GM12872 (cell line): Measurements from ENCODE around the gene ADIPOR2.

Source experiments
- TF ChIP-seq, protein P1 (sequence below): IDR thresholded peaks from 3 replicates; pipeline ENCODE4 v1.5.1; 2011; ENCODE audit warnings: low read depth, mild to moderate bottlenecking, low read length, moderate library complexity; ENCODE audit not compliant: insufficient read depth

The ADIPOR2 gene

DNA sequence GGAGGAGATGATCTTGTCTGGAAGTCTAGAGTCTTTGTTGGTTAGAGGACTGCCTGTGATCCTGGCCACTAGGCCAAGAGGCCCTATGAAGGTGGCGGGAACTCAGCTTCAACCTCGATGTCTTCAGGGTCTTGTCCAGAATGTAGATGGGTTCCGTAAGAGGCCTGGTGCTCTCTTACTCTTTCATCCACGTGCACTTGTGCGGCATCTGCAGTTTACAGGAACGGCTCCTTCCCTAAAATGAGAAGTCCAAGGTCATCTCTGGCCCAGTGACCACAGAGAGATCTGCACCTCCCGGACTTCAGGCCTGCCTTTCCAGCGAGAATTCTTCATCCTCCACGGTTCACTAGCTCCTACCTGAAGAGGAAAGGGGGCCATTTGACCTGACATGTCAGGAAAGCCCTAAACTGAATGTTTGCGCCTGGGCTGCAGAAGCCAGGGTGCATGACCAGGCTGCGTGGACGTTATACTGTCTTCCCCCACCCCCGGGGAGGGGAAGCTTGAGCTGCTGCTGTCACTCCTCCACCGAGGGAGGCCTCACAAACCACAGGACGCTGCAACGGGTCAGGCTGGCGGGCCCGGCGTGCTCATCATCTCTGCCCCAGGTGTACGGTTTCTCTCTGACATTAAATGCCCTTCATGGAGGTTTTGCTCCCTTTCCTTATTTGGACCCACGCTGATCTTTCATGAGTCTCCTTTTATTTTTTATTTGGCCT, 44.1 kb upstream of the ADIPOR2 start:
- TF ChIP-seq, protein P1, sequence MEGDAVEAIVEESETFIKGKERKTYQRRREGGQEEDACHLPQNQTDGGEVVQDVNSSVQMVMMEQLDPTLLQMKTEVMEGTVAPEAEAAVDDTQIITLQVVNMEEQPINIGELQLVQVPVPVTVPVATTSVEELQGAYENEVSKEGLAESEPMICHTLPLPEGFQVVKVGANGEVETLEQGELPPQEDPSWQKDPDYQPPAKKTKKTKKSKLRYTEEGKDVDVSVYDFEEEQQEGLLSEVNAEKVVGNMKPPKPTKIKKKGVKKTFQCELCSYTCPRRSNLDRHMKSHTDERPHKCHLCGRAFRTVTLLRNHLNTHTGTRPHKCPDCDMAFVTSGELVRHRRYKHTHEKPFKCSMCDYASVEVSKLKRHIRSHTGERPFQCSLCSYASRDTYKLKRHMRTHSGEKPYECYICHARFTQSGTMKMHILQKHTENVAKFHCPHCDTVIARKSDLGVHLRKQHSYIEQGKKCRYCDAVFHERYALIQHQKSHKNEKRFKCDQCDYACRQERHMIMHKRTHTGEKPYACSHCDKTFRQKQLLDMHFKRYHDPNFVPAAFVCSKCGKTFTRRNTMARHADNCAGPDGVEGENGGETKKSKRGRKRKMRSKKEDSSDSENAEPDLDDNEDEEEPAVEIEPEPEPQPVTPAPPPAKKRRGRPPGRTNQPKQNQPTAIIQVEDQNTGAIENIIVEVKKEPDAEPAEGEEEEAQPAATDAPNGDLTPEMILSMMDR = no peak

DNA sequence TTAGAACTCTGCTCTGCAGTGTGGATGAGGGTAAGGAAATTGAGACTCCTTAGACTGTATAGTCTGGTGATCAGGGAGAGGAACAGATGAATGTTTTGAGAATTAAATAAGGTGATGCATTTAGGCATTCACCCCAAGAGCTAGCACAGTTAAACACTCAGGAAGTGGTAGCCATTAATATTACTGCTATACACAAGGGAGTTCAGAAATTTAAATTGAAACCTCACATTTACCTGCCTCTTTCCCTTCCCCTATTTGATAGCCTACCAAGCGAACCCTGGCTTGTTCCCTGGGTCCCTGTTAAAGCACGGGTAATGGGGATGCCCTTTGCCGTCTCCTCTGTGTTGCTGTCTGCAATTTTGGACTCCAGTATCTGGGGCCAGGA, 43.6 kb upstream of the ADIPOR2 start:
- TF ChIP-seq, protein P1 = no peak

DNA sequence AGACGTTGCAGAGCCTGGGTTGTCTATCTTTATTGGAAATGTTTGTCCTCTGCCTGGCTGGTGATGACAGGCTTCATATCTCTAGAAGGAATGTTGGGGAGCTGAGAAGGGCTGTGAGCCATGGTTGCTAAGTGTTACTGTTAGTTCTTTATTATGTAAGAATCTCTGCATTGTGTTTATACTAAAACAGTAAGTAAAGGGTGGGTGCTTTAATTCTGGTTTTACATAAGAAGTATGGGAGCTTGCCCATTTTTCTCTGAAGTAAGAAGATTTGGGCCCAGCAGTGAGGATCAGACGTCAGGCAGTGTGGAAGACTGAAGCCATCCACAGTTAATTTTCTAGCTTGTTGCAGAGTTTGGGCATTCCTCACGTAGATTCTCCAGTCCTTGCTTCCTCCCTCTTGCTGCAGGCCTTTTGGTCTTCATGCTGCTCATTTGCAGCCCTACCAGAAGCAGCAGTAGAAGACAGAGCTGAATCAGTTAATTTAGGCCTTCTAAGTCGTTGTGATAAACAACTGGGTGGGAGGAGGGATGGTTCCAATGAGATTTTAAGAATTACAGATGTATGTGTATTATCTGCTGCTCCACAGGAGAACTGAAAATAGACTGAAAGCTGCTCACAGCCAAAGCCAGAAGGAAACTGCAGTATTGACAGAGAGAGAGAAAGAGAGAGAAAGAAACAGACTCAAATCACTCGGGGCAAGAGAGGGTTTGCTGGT, 40.5 kb upstream of the ADIPOR2 start:
- TF ChIP-seq, protein P1 = no peak

DNA sequence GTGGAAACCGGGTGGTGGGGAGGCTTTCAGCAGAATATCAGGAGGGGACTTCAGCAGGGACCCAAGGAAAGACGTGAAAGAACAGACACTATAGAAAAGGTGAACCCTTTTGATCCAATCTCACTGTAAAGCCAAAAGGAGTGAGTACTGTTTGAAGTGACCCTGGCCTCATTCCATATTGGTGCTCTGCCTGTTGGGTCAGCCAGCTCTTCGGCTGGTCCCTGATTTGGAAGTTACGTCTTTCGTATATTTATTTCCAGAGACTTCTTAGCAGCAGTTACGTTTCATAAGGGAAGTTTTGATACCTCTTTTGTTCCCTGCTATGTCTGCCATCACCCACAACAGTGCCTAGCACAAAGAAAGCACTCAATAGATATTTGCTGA, 39.9 kb upstream of the ADIPOR2 start:
- TF ChIP-seq, protein P1 = no peak

DNA sequence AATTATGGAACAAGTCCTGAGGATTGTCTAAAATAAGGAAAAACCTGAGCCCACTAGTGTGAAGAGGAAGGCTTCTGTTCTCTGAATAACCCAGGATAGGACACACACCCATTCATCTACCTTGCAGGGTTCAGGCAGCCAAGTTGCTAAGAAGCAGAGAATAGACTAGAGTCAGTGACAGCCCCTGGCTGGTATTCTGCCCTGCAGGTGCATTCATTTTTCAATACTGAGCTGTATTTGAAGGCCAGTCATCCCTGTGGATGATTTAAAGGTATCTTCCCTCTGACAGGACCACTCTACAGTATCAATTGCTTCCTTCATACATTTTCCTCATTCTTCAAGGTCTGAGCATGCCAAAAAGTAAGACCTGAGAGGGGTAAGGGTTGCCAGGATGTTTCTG, 38.9 kb upstream of the ADIPOR2 start:
- TF ChIP-seq, protein P1 = no peak

DNA sequence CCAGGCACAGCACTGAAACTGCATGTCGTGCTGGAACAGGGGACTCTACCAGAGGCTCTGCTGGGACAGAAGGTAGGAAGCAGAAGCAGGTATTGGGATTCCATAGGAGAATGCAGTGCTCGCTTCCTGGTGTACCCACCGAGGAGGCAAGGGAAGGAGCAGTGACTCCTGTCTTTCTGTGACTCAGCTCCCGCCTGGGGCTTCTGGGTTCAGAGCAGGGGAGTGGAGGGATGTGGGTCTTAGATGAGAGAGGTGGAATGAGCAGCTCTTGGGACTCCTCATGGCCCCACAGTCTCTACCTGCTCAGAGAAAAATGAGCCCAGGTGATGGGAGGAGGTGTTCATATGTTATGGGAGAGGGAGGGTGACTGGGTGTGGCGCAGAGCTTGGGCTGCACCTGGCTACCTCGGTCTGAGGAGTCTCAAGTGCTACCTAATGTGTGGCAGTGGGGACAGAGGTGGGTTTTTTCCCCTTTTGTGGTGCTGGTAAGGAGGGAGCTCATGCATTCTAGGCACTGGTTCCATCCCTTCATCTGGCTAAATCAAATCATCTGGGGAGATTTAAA, 35.6 kb upstream of the ADIPOR2 start:
- TF ChIP-seq, protein P1 = no peak

DNA sequence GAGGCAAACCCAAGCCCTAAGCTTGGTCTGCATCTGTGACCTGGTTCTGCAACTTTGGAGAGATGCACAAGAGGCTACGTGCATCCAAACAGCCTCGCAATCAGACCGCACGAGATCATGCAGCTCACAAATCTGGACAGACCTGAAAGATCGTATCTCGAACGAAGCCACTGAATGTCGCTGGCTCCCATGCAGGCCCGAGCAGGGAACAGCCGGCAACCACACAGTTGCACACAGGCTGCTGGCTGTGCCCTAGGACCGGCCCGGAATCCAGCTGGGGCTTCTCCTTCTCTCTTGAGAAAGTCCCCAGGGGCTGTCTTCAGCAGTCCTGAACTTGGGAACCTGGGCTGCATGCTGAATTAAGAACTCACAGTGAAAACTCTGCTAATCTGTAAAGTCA, 34.0 kb upstream of the ADIPOR2 start:
- TF ChIP-seq, protein P1 = no peak
